Measurements from ENCODE around the gene TMEM130.
A peak's percentile ranks its signal among the peaks of the same experiment; 100 is the strongest.
"Not testable (repeated sequence)": the region's sequence is repeated elsewhere in the genome, so short reads cannot be mapped to it uniquely, and the experiment has no call there.

Gene TMEM130

DNA sequence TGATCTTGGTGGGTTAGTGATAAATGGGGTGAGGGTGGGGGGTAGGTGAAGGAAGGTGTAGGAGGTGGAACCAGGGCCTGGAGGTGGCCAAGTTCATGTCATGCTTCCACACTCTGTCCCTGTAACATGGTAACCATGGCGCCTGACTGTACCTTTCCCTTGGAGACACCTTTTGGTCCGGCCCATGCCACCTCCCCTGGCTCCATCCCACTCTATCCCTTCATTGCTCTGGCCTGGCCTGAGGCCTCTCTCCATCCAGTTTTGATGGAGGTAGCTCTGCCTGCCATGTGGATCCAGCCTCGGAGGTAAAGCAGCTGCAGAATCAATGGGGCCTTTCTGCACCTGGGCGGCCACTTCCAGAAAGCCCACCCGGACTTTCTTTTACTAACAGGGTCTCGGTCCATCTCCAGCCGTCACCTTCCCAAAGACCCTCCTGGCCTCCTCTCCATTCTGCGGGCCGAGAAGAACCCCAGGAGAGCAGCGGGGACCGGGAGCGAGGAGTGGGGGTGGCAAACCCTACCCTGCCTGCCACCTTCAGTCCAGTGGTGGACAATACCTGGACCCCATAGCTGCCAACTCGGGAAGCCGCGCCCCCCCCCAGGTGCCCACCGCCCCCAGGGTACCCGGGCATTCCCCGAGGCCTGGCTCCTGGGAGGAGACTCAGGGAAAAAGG, 8.0 kb upstream of the TMEM130 start:
- no peak for DNase-seq (ENCODE audit: low spot score)

DNA sequence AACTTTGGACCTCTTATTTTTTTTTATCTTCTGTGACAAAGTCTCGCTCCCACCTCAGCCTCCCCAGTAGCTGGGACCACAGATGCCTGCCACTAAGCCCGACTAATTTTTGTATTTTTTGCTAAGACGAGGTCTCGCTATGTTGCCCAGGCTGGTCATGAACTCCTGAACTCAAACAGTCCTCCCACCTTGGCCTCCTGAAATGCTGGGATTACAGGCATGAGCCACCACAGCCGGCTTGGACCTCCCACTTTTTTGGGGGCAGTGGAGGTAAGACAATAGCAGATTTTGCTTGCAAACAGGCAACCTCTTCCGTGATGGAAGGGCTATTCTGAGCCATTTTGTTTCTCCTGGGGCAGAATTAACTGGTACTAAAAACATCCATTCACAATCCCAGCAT, 7.3 kb upstream of the TMEM130 start:
- no peak for DNase-seq (ENCODE audit: low spot score)

DNA sequence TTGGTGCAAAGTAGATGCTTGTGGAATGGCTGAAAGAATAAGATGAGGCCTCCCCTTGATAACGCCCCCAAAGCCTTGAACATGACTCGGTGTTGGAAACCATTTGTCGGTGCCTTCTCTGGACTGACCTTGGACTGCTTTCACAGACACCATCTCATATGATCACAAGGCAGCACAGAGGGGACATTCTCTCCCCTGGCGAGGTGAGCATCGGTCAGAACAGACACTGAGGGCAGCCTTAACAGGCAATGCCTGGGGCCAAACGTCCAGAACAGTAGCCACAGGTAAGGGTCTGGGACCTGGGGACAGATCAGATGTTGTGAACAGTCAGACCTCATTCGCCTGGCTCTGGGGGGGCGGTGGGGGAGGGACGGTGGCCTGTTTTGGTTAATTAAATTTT, 5.7 kb upstream of the TMEM130 start:
- DNase-seq (ENCODE audit: low spot score): no peak

GRCh38 chr7:98874942-98875341, 5.1 kb upstream of the TMEM130 start:
- no peak for DNase-seq (ENCODE audit: low spot score)

- DNase-seq (ENCODE audit: low spot score): not testable (repeated sequence)
These were observed 3.8 kb upstream of the TMEM130 start for GRCh38 chr7:98873610-98874009.

DNA sequence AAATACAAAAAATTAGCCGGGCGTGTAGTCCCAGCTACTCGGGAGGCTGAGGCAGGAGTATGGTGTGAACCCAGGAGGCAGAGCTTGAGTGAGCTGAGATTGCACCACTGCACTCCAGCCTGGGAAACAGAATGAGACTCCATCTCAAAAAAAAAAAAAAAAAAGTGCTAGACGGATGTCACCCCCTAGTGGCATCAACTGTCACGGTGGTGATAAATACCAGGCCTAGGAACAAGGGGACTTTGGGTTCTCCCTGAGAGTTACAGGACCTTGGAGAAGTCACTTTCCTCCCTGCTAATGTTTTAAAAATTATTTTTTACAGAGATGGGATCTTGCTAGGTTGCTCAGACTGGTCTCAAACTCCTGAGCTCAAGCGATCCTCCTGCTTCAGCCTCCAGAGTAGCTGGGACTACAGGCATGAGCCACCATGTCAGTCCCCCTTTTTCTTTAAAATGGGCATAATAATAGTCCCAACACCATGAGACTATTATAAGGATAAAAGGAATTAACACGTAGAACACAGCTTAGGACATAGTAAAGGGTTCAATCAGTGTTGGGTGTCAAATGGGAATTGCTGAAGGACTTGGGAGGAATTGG, 2.6 kb upstream of the TMEM130 start:
- DNase-seq (ENCODE audit: low spot score): peak; percentile 28

DNA sequence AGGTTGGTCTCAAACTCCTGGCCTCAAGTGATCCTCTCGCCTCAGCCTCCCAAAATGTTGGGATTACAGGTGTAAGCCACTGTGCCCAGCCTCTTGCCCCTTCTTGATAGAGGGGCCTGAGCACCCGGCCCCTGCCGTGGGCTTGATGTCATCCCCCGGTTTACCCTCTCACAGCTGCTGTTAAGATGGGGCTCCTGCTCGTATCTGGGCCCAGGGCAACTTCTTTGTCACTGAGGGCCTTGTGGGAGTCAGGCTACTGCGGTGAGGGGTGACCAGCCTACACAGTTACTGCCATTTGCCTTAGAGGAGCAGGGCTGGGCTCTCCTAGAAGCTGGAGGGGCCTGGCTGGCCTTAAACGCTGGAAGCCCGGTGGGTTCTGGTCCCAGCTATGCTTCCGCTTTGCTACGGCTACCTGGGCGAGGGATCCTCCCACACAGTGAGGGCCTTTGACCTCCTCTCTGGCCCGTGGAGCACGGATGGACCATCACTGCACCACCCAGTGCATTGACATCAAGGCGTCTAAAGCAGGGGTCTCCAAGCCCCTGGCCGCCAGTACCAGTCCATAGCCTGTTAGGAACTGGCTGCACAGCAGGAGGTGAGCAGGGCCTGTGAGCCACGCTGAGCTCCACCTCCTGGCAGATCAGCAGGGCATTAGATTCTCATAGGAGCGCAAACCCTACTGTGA, 1.1 kb upstream of the TMEM130 start:
- DNase-seq (ENCODE audit: low spot score): no peak

- DNase-seq (ENCODE audit: low spot score): peak; percentile 49
These were observed 372 bp upstream of the TMEM130 start for GRCh38 chr7:98870121-98870651.

DNA sequence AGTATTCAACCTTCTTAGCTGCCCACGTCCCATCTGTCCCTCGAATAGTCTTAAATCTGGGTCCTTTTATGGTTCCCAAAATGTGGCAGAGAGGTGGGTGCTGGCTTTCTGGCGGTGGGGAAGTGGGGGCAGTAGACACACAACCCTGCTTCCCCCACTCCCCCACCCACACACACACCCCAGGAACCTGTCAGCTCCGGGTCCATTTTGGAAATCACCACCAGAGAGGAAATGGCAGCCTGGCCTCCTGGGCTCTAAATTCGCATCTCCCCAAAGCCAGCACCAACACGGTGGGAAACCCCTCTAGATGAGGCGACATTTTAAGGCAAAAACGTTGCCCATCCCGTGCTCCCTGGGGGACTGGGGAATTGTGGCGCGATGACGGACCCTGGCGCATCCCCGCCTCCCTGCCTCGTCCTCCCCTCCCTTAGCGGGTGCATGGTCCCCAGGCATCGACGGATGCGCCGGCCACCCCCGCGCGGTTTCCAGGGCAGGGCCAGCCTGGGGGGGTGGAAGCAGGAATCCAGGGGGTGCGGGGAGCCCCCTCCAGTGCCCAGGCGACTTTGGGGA, 702 bp downstream of the TMEM130 start:
- DNase-seq (ENCODE audit: low spot score): no peak

DNA sequence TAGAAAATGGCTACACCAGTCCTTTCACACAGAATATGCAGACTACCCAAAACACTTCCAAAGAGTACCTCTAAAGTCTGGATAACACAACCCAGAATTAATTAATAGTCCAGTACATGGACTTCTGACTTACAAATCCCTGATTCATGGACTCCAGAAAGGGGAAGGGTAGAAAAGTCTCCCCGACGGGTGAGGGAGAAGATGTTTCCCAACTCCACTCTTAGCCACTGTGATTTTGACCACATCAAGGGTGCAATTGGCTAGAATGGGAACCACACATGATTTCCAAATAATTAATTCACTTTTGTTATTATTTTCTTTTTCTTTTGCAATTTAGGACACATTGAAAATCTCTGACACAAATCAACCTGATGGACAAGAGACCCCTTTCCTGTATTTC, 1.4 kb downstream of the TMEM130 start:
- no peak for DNase-seq (ENCODE audit: low spot score)

- no peak for DNase-seq (ENCODE audit: low spot score)
These were observed 3.0 kb downstream of the TMEM130 start for GRCh38 chr7:98866765-98867164.

DNA sequence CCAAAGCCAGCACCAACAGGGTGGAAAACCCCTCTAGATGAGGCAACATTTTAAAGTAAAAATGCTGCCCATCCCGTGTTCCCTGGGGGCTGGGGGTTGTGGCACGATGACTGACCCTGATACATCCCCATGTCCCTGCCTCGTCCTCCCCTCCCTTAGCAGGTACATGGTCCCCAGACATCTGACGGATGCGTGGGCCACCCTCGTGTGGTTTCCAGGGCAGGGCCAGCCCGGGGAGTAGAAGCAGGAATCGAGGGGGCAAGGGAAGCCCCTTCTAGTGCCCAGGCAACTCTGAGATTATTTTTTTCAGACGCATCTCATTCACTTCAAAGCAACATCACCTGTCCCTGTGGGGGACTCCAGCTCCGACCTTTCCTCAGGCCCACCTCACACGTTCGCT, 3.5 kb downstream of the TMEM130 start:
- no peak for DNase-seq (ENCODE audit: low spot score)

- DNase-seq (ENCODE audit: low spot score): no peak
These were observed 4.9 kb downstream of the TMEM130 start for GRCh38 chr7:98864731-98865453.

DNA sequence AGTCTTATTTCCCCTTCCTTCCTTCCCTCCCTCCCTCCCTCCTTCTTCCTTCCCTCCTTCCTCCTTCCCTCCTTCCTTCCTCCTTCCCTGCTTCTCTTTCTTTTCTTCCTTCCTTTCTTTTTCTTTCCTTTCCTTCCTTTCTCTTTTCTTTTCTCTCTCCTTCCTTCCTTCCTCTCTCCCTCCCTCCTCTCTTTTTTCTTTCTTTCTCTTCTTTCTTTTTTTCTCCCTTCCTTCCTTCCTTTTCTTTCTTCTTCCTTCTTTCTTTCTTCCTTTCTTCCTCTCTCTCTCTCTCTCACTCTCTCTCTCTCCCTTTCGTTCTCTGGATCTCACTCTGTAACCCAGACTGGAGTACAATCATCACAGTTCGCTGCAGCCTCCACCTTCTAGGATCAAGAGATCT, 6.2 kb downstream of the TMEM130 start:
- DNase-seq (ENCODE audit: low spot score): no peak

DNA sequence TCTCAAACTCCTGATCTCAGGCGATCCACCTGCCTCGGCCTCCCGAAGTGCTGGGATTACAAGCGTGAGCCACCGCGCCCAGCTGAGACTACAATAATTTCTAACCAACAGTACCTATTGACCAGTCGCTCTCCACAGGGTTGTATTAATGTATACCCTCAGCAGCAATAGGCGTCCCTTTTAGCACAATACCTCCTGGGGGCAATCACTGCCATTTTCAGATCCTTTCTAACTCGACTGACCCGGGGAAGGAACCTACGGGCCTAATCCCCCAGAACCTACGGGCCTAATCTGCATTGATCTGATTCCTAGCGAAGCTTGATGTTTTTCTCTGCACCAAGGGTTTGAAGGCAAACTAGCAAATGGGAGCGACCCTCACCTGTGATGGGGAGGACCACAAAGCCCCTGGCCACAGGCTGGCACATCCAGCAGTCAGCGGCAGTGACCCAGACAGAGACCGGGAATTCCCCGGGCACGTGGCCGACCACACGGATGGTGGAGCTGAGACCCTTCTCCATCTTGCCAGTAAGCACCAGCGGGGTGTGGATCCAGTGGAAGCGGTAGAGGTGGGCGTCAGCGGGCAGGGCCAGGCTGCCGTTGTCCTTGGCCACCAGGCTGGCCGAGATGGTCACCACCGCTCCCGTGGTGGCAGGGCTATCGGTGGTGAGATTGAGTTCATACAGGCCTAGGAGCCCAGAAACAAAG, 6.9 kb downstream of the TMEM130 start:
- no peak for DNase-seq (ENCODE audit: low spot score)

- no peak for DNase-seq (ENCODE audit: low spot score)
These were observed 7.6 kb downstream of the TMEM130 start for GRCh38 chr7:98862203-98862602.

DNA sequence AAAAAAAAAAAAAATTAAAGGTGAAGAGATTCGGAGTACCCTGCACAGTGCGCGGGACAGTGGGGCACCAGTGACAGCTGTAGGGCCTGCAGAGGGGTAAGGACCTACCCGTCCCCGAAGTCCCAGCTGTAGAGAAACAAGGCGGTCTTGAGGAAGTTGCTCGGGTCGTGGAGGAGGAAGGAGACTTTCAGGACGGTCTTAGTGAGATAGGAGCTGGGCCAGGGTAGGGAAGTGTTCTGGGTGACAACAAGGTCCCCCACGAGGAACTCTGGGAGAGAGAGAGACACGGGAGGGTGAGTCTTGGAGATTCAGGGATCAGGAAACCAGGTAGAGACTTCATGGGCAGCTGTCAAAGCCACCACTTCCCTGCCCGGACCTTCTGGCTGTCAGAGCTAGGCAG, 9.7 kb downstream of the TMEM130 start:
- DNase-seq (ENCODE audit: low spot score): no peak

DNA sequence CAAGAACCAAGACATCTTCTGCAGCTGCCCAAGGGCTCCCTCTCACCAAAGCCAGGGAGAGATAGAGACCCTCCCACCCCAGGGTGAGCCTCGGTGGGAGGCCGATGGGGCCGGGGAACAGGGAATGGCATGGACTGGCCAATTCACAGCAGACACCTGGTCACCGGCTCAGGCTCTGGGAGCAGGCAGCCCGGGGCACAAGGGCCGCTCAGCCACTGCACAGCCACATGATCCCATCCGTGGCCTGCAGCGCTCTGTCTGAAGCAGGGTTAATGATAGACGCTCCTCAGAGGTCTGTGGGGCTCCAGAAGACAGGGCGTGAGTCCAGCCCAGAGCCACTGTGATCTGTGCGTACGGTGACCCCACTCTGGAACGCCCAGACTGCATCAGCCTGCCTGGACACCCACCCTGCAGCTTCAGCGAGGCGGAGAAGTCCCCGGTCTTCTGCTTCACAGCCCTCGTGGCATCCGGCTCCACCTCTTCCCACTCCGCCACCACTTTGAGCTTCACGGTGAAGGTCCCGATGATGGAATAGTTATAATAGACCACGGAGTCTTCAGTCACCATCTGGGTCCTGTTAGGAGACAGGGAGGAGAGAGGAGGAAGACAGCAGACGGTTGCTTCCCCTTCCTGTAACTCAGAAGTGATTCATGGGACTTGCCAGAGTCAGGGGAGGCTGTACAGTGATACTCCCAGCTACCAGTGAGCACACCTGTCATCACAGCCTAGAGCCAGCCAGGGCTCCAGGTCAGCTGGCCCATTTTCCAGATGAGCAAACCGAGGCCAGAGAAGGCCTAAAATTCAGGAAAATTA, 14.0 kb downstream of the TMEM130 start:
- no peak for DNase-seq (ENCODE audit: low spot score)

DNA sequence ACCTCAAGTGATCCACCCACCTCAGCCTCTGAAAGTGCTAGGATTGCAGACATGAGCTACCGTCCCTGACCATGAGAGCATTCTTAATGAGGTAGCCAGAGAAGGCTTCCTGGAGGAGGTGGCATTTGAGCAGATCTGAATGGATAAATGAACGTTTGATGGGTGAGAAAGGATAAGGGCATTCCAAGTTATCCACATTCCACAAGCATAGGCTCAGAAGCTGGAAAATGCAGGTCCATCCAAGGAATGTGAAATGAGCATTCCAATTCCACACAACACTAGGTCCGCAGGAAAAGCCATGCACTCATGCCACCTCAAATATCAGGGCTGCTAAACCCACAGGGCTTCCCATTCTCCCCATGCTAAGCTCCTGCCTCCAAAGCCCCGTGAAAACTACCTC, 17.0 kb downstream of the TMEM130 start:
- no peak for DNase-seq (ENCODE audit: low spot score)

DNA sequence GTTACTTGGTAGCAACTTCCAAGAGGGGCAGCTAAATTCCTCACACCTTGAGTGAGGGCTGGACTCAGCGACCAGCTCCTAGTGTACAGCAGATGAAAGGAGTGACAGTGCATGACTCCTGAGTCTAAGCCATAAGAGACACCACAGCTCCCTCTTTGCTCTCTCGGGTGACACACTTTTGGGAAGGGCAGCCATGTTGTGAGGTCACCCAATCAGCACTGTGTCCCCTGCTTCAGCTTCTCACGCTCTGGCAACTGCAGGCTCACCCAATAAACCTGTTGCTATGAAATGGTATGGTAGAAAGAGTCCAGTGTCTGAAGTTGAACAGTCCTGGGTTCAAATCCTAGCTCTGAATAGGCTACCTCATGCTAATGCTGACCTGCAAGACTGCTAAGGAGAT, 20.9 kb downstream of the TMEM130 start:
- no peak for DNase-seq (ENCODE audit: low spot score)

DNA sequence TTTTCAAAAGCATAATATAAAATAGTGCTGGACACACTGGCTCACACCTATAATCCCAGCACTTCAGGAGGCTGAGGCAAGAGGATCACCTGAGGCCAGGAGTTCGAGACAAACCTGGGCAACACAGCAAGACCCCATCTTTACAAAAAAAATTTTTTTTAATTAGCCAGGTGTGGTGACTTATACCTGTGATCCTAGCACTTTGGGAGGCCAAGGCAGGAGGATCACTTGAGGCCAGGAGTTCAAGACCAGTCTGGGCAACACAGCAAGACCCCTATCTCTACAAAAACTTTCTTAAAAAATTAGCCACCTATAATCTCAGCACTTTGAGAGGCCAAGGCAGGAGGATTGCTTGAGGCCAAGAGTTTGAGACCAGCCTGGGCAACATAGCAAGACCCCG, 27.3 kb downstream of the TMEM130 start:
- DNase-seq (ENCODE audit: low spot score): not testable (repeated sequence)

Measured in activated CD4-positive, alpha-beta T cell treated with anti-CD3 and anti-CD28 coated beads, Interleukin-2, Interleukin-4, amounts not matched to agents 100 ng/mL and 50 ng/mL, durations not matched to agents 16 hours and 8 hours (primary cell).